Activated CD4-positive, alpha-beta T cell treated with anti-CD3 and anti-CD28 coated beads, Interleukin-10, Interleukin-2, amounts not matched to agents 100 ng/mL and 50 ng/mL, durations not matched to agents 16 hours and 8 hours (primary cell): ENCODE data around the gene OR7A17.

Experiments used
- DNase-seq: peaks from one replicate; pipeline ENCODE4 v3.0.0-alpha.2; 2020

The OR7A17 gene

DNA sequence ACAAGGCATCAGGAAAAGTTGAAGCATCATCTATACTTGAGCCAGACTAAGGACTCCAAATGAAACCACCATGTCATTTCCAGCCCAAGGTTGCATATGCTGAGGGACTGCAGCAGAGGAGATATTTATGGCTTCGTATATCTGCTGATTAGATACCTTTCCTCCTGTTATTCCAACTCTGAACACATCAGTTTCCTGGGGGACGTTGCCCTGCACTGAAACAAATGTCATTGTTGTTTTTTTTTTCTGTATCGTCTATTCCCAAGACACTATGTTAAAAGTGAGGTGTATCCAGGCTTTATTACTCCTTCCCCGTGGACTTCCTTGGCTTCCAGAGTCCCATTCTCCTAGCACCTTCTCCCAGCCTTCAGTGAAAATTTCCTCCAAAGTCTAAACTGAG, at the start of gene OR7A17:
Gene OR7A17, minus strand, starts transcription at position 101 of the 400 bp plus-strand sequence. CDS start 4,777 bp downstream, outside the sequence.
- no peak for DNase-seq

DNA sequence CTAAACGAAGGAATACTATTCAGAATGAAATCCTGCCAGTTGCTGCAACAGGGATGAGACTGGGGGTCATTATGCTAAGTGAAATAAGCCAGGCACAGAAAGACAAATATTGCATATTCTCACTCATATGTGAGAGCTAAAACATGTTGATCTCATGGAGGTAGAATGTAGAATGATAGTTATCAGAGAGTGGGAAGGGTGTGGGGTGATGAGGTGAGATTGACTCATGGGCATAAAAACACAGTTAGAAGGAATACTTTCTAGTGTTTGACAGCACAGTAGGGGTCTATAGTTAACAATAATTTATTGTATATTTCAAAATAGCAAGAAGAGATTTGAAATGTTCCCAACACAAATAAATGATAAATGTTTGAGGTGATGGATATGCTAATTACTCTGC, 47.6 kb upstream of the OR7A17 start:
- no peak for DNase-seq

DNA sequence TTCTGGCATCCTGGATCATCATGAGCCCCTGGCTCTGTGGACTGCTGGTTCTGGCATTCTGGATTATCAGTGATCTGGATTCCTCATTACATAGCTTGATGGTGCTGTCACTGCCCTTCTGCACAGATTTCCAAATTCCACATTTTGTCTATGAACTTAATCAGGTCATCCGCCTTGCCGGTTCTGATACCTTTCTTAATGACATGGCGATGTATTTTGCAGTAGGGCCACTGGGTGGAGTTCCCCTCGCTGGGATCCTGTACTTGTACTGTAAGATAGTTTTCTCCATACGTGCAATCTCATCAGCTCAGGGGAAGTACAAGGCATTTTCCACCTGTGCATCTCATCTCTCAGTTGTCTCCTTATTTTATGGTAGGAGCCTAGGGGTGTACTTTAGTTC, 30.9 kb upstream of the OR7A17 start:
- no peak for DNase-seq

DNA sequence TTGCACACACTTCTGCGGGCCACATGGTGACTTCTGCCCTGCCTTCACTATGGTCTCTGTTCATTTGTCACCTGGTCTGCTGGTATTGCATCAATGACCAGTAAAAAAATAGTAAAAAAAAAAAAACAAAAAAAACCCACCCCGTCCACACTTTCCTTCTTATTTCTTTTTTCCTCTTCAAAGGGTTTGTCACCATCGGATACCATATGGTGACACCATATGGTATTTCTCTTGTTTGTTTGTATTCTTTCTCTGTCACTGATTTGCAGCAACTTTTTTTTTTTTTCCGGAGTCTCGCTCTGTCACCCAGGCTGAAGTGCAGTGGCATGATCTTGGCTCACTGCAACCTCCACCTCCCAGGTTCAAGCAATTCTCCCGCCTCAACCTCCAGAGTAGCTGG, 29.2 kb upstream of the OR7A17 start:
- DNase-seq: no peak

DNA sequence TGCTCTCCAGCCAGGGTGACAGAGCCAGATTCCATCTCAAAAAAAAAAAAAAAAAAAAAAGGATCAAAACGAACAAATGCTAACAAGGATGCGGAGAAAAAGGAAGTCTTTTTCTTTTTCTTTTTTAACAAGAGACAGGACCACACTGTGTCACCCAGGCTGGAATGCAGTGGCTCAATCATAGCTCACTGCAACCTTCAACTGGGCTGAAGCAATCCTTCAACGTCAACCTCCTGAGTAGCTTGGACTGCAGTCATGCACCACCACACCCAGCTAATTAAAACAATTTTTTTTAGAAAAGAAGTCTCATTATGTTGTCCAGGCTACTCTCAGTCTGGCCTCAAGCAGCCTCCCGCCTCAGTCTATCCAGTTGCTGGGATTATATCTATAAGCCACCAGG, 20.8 kb upstream of the OR7A17 start:
- no peak for DNase-seq

DNA sequence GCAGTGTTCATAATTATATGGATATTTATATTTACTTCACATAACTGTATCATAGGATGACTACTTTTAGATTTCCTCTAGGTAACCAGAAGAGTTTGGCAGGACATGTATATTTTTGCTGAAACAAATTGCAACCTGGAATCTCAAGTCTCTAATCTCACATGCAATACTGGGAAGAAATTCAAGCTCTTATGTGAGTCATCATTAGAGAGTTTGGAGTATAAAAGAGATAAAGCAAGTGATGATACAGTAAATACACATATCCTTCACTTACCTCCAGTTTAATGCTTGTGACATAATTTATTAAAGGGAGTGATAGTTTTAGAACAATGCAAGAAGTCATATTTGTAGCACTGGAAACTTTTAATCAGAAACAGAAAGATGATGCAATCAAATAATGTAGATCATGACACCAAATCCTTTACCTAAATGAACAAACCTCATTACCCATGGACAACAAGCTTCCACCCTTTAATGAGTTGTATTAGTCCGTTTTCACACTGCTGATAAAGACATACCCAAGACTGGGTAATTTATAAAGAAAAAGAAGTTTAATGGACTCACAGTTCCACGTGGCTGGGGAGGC, 15.8 kb upstream of the OR7A17 start:
- no peak for DNase-seq

DNA sequence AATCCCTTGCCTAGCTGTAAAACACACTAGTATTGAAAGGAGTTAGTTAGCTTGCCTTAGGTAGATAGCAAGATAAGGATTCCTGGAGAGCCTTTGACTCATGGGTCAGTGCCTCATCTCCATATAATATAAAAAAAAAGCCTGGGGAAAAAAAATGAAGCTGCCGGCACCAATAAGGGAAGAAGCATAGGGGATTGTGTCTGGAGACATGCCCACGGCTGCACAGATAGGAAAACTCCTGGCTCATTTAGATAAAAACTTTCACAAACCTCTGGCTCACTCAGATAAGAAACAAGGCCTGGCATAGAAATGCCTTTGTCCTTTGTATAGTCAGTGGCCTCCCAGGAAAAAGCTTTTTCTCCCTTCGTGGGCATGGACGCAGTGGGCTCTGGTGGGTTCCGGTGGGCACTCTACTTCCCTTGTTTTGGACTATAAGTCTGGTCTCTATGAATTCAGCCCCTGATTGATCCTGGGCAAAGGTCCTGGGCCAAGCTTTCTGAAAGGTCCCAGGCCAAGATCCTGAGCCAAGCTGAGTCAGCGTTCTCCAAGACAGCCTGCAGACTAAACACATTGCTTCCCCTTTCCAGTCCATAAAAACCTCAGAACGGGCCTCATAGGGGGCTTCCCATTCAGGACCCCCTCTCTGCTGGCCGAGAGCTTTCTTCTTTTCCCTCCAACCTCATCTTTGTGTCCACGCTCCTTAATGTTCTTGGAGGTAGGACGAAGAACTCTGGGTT, 4.9 kb upstream of the OR7A17 start:
- DNase-seq: no peak

DNA sequence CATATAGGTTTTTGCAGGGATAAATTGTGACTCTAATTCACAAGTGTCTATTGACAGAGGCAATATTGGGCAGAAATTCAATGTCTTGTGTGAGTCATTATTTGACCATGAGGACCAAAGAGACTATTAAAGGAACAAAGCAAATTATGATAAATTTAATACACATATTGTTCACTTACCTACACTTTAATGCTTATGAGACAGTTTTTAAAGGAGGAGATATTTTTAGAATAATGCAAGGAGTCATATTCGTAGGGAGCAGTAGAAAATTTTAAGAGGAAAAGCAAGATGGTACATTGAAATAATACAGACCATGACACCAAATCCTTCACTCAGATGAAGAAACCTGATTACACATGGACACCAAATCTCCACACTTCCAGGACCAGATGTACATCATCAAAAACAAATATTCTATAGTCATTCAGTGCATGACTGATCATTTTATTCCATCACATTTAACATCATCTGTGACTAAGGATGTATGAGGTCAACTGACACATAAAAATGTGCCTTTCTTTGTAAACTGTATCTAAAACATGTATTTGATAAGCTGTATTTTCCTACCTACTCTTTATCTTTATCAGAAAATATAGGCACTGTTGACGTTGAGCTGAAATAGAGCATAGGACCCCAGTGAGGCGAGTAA, 4.2 kb upstream of the OR7A17 start:
- no peak for DNase-seq

DNA sequence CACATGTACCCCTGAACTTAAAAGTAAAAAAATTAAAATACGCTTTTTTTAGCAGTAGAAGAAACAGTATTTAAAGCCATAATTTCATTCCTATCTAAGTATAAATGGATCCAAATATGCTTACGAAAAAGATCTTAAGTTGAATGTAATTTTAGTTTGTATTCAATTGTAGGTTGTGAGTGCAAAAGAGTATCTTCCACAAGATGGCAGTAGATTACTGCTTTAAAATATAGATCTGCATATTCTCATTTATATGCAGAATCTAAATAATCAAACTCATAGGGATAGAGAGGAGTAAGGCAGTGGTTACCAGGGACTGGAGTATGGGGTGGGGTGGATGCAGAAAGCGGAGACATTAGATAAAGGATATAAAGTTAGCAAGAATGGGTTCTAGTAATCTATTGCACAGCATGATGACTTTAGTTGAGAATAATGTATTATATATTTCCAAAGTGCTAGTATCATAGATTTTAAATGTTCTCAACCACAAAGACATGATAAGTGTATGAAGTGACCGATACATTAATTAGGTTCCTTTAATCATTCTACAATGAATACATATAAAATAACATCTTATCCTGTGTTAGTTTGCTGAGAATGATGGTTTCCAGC, 14.2 kb downstream of the OR7A17 start:
- DNase-seq: peak; percentile 14

DNA sequence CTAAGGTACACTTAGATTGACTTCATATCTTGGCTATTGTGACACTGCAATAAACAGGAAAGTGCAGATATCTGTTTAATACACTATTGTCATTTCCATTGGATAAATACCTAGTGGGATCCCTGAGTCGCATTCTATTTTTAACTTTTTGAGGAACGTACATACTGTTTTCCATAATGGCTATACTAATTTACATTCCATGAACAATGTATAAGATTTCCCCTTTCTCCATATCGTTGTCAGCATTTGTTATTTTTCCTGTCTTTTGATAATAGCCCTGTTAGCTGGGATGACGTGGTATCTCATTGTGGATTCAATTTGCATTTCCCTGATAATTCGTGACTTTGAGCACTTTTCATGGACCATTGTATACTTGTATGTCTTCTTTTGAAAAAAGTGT, 17.4 kb downstream of the OR7A17 start:
- DNase-seq: no peak

DNA sequence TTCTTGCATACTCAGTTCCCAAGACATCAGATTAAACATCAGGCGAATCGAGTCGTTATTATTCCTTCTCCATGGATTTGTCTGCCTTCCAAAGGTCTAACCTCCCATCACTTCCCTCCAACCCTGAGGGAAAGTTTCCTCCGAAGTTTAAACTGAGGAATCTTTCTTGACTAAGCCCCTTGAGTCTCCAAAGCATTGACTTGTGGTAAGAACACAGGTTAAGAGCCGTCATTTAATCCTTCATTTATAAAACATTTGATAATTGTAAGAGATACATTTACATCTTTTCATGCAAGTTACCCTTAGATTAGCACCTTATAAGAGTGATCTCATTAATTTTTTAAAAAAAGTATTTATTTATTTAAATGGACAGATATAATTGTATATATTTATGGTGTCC, 37.1 kb downstream of the OR7A17 start, which contains the start of gene OR7A10:
Gene OR7A10, minus strand, starts transcription at position 101 of the 400 bp plus-strand sequence. CDS start 7,045 bp downstream, outside the sequence.
- no peak for DNase-seq

DNA sequence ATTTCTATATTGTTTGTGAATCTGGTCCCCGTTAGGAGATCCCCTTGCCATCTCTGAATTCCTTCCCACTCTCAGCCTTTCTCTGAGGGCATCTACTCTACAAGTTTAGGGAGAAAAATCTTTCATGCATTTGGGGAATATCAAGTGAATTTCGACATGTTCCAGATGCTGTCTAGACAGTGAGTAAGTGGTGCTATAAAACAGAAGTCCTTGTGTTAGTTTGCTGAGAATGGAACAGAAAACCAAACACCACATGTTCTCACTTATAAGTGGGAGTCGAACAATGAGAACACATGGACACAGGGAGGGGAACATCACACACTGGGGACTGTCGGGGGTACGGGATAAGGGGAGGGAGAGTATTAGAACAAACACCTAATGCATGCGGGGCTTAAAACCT, 42.4 kb downstream of the OR7A17 start:
- no peak for DNase-seq

DNA sequence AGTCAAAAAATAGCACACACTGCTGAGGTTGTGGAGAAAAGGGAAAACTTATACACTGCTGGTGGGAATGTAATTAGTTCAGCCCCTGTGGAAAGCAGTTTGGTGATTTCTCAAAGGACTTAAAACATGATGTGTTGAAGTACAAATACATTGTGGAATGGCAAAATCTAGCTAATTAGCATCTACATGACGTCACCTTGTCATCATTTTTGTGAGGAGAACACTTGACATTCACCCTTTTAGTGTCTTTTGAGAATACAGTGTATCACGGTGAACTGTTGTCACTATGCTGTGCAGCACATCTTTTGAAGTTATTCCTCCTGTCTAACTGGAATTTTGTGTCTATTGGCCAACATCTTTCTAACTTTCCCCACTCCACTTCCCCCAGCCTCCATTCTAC, 42.8 kb downstream of the OR7A17 start:
- DNase-seq: no peak

DNA sequence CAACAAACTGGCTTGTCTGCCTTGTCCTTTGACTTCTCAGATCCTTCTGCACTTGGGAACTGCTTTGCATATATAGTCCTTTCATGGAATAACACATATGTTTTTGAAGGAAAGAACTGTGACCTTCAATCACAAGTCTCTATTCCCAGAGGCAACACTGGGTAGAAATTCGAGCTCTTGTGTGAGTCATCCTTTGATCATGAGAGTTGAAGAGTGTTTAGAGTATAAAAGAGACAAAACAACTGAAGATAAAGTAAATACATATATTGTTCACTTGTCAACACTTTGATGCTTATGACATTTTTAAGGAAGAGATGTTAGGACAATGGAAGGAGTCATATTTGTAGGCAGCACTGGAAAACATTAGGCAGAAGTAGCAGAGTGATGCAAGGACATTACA, 45.7 kb downstream of the OR7A17 start:
- DNase-seq: no peak

DNA sequence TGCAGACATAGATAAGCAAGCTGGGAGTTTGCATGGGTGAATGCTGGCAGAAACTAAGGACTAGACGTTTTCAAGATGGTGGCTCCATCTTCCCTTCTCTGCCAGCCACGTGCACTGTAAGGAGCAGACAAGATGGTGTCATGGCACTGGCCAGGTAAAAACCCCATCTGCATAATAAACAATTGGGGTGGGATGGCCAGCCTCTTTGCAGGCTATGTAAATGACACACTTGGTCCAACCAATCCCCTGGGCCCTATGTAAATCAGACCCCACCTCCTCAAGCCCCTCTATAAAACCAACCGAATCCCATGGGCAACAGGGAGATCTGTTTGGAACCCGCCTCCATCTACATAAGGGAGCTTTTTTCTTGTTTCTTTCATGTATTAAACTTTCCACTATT, 48.5 kb downstream of the OR7A17 start:
- no peak for DNase-seq

DNA sequence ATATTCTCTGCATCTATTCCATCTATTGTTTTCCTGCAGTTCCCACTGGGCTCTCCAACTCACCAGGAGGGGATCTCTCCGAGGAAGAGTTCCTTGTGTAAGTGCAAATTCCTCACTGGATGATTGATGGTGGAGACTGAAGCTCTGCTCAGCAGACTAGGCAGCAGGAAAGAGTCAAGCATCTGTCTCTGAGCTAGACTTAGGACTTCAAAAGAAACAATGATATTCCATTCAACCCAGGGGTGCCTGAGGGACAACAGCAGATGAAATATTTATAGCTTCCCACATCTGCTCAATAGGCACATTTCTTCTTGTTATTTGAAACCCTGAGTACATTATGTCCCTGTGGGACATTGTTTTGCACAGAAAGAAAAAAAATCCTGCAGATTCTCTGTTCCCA, 50.9 kb downstream of the OR7A17 start, which contains the start of the genes OR7A5 and OR7C1:
Gene OR7A5, minus strand, starts transcription at position 175 of the 400 bp plus-strand sequence. CDS start 6,944 bp downstream, outside the sequence.
Gene OR7C1, minus strand, starts transcription at position 175 of the 400 bp plus-strand sequence. CDS start 35,049 bp downstream, outside the sequence.
- DNase-seq: no peak

DNA sequence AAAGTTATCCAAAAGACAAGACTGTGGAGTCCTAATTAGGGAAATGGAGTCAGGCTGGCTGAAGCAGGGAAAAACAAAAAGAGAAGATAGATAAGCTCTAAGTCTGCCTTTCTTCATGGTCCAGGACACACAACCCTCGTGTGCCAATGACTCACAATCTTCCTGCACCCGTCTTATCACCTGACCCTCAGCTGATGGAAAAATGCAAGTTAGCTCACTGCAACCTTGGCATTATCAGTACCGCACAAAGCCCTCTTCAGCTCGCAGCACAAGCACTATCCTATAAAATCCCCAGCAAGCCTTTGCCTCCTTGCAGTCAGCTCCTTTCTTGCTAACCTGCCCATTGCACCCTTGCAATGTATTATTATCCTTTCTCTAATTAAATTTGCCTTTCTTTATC, 55.2 kb downstream of the OR7A17 start:
- no peak for DNase-seq
